Nephron progenitor cell (in vitro differentiated cells): ENCODE results near the gene MMP13.

ENCODE experiments used
- DNase-seq: peaks from one replicate; pipeline ENCODE4 v3.0.0; 2021
- H3K27ac Mint-ChIP-seq: 2 replicates; pipeline ENCODE4 v1.8.0; 2021; ENCODE audit warnings: mild to moderate bottlenecking, moderate library complexity, mixed read lengths
- H3K27me3 Mint-ChIP-seq: 2 replicates; pipeline ENCODE4 v1.8.0; 2021; ENCODE audit warnings: mild to moderate bottlenecking, low read depth, mixed read lengths; ENCODE audit not compliant: poor library complexity
- H3K36me3 Mint-ChIP-seq: 2 replicates; pipeline ENCODE4 v1.8.0; 2021; ENCODE audit warnings: low read depth, mixed read lengths
- H3K4me1 Mint-ChIP-seq: 2 replicates; pipeline ENCODE4 v1.8.0; 2021; ENCODE audit warnings: mixed read lengths
- H3K4me3 Mint-ChIP-seq: 2 replicates; pipeline ENCODE4 v1.8.0; 2021; ENCODE audit warnings: mild to moderate bottlenecking, moderate library complexity, mixed read lengths
- H3K9me3 Mint-ChIP-seq: 2 replicates; pipeline ENCODE4 v1.8.0; 2021; ENCODE audit warnings: mild to moderate bottlenecking, moderate library complexity, mixed read lengths
- CTCF ChIP-seq: fragments of 200-600 bp; sonication (generic); IDR thresholded peaks from 2 replicates; pipeline ENCODE4 v1.5.0; 2021; ENCODE audit warnings: antibody characterized with exemption

MMP13 gene

GRCh38 chr11:102934735-102935134 lies 20.8 kb downstream of the MMP13 start:
- Mint-ChIP-seq H3K27ac (no peak overlapping the region), H3K4me3 (no peak overlapping the region), H3K36me3 (no peaks in the 10 kb centered on the region), H3K9me3 (no peaks in the 10 kb centered on the region), H3K4me1 (no peaks in the 10 kb centered on the region), H3K27me3 (peaks cover 7% of the 10 kb centered on the region)
- no peak for TF ChIP-seq CTCF
- DNase-seq, result no peak

- Mint-ChIP-seq H3K9me3 (no peaks in the 10 kb centered on the region), H3K27me3 (peaks cover 7% of the 10 kb centered on the region), H3K4me3 (no peak overlapping the region), H3K4me1 (no peaks in the 10 kb centered on the region), H3K27ac (no peak overlapping the region), H3K36me3 (no peaks in the 10 kb centered on the region)
- no peak for TF ChIP-seq CTCF
- DNase-seq, result no peak
Measured at GRCh38 chr11:102933627-102934026, 21.9 kb downstream of the MMP13 start.

GRCh38 chr11:102932678-102933077 lies 22.9 kb downstream of the MMP13 start:
- H3K27me3 Mint-ChIP-seq, result peaks cover 7% of the 10 kb centered on the region
- TF ChIP-seq CTCF, result no peak
- no peaks in the 10 kb centered on the region for H3K4me1 Mint-ChIP-seq
- no peak overlapping the region for H3K4me3 Mint-ChIP-seq
- DNase-seq, result no peak
- no peak overlapping the region for H3K27ac Mint-ChIP-seq
- no peaks in the 10 kb centered on the region for H3K36me3 Mint-ChIP-seq
- H3K9me3 Mint-ChIP-seq, result no peaks in the 10 kb centered on the region

- Mint-ChIP-seq H3K4me1 (no peaks in the 10 kb centered on the region), H3K9me3 (no peaks in the 10 kb centered on the region), H3K27me3 (peaks cover 2% of the 10 kb centered on the region), H3K4me3 (no peak overlapping the region), H3K27ac (no peak overlapping the region), H3K36me3 (no peaks in the 10 kb centered on the region)
- TF ChIP-seq CTCF, result no peak
- no peak for DNase-seq
Measured at GRCh38 chr11:102930451-102930850, 25.1 kb downstream of the MMP13 start.

GRCh38 chr11:102929972-102930371 lies 25.6 kb downstream of the MMP13 start:
- TF ChIP-seq CTCF, result no peak
- no peaks in the 10 kb centered on the region for H3K36me3 Mint-ChIP-seq
- H3K27ac Mint-ChIP-seq, result no peak overlapping the region
- no peak for DNase-seq
- H3K27me3 Mint-ChIP-seq, result no peaks in the 10 kb centered on the region
- no peak overlapping the region for H3K4me3 Mint-ChIP-seq
- H3K4me1 Mint-ChIP-seq, result no peaks in the 10 kb centered on the region
- no peaks in the 10 kb centered on the region for H3K9me3 Mint-ChIP-seq

- H3K4me3 Mint-ChIP-seq, result no peak overlapping the region
- H3K36me3 Mint-ChIP-seq, result no peaks in the 10 kb centered on the region
- no peak for TF ChIP-seq CTCF
- H3K4me1 Mint-ChIP-seq, result no peaks in the 10 kb centered on the region
- no peak for DNase-seq
- H3K9me3 Mint-ChIP-seq, result no peaks in the 10 kb centered on the region
- no peak overlapping the region for H3K27ac Mint-ChIP-seq
- H3K27me3 Mint-ChIP-seq, result no peaks in the 10 kb centered on the region
Measured at GRCh38 chr11:102929166-102929565, 26.4 kb downstream of the MMP13 start.
